ENCODE data around the gene DLGAP5.

- TF ChIP-seq CTCF (IDR thresholded peaks at IDR 0.05) (no peak), POLR2A (IDR thresholded peaks at IDR 0.05) (no peak)
Measured at GRCh38 chr14:55120571-55121495, 70.6 kb downstream of the DLGAP5 start.

Measured in esophagus squamous epithelium (tissue), 4 donors.